Mucosa of descending colon (tissue), 3 donors: ENCODE measurements around the gene ZNF74. TPM values are rescaled to one million over a fixed set of nuclear protein-coding genes. Genes with fewer than 3 reads are reported as not detected.
A peak's percentile ranks its signal among the peaks of the same experiment; 100 is the strongest.

Experiments used
- ATAC-seq: fragments of 200-7000 bp; cut with Tn5 transposase; one replicate; pipeline ENCODE4 v1.9.1; 2020; ENCODE audit warnings: mild to moderate bottlenecking, moderate library complexity
- DNase-seq, 3 donors: peaks; one replicate each; pipeline ENCODE4 v3.0.0-alpha.2; 2020
- H3K36me3 ChIP-seq: fragments of 200-600 bp; one replicate; pipeline ENCODE4 v1.8.0; 2021; ENCODE audit warnings: low read depth, mild to moderate bottlenecking
- H3K4me1 ChIP-seq: fragments of 200-600 bp; one replicate; pipeline ENCODE4 v1.8.0; 2021; ENCODE audit warnings: low read depth, mild to moderate bottlenecking
- H3K4me3 ChIP-seq: fragments of 200-600 bp; one replicate; pipeline ENCODE4 v1.8.0; 2021; ENCODE audit warnings: mild to moderate bottlenecking
- H3K9me3 ChIP-seq: fragments of 200-600 bp; one replicate; pipeline ENCODE4 v1.8.0; 2021; ENCODE audit warnings: mild to moderate bottlenecking
- intact Hi-C, 2 donors: fragments of 100-400 bp; cut with DNase I in 1 of 2; cut with micrococcal nuclease in 1 of 2; formaldehyde crosslinking; loops; one replicate each; pipeline versions ENCODE4 v1.11.0 to v1.11.1; 2022; cut with DNase I, micrococcal nuclease
- total RNA-seq, 3 donors: library from RNA; stranded (reverse); fragmentation: NEBNext Ultra II Directional in 2 of 3; extraction: Animal tissue kit (Norgen Biotek cat#: 25700) in 2 of 3; gene quantifications; one replicate each; pipeline versions ENCODE4 v1.2.1 to v1.2.4, GENCODE V29; 2021 to 2023
- TF ChIP-seq, protein P1 (sequence below): fragments of 200-600 bp; IDR thresholded peaks from one replicate; pipeline ENCODE4 v1.8.0; 2022; ENCODE audit warnings: antibody characterized with exemption, mild to moderate bottlenecking
- donor health status: DM: no; HTN: no; CAD: no; lungs with moderate emphysema.
- donor health status: DM: no; HTN: no; CAD: no.
- donor health status: DM: no; HTN: yes; CAD: no.

Gene ZNF74
- total RNA-seq, 3 donors from 2014 or later: 4.2 to 14.4 (median 4.8) TPM

DNA sequence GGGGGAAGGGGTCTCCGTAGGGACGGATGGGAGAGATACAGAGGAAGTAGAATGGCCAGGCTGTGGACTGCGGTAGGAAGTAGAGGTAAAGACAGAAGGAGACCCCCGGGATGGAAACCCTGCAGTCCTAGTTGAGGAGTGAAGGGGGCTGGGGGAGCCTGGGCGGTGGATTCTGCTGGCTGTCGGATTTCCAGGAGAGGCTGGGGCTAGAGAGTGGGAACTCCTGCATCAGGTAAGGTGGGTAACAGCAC is 44.4 kb downstream of the ZNF74 start:
- TF ChIP-seq, protein P1, sequence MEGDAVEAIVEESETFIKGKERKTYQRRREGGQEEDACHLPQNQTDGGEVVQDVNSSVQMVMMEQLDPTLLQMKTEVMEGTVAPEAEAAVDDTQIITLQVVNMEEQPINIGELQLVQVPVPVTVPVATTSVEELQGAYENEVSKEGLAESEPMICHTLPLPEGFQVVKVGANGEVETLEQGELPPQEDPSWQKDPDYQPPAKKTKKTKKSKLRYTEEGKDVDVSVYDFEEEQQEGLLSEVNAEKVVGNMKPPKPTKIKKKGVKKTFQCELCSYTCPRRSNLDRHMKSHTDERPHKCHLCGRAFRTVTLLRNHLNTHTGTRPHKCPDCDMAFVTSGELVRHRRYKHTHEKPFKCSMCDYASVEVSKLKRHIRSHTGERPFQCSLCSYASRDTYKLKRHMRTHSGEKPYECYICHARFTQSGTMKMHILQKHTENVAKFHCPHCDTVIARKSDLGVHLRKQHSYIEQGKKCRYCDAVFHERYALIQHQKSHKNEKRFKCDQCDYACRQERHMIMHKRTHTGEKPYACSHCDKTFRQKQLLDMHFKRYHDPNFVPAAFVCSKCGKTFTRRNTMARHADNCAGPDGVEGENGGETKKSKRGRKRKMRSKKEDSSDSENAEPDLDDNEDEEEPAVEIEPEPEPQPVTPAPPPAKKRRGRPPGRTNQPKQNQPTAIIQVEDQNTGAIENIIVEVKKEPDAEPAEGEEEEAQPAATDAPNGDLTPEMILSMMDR: no peak
- Histone ChIP-seq H3K4me1 (peaks cover 13% of the 10 kb centered on the region), H3K9me3 (no peaks in the 10 kb centered on the region), H3K4me3 (no peak overlapping the region), H3K36me3 (no peaks in the 10 kb centered on the region)
- no peak for DNase-seq
- no peak for ATAC-seq
- intact Hi-C loops: no loop called here

DNA sequence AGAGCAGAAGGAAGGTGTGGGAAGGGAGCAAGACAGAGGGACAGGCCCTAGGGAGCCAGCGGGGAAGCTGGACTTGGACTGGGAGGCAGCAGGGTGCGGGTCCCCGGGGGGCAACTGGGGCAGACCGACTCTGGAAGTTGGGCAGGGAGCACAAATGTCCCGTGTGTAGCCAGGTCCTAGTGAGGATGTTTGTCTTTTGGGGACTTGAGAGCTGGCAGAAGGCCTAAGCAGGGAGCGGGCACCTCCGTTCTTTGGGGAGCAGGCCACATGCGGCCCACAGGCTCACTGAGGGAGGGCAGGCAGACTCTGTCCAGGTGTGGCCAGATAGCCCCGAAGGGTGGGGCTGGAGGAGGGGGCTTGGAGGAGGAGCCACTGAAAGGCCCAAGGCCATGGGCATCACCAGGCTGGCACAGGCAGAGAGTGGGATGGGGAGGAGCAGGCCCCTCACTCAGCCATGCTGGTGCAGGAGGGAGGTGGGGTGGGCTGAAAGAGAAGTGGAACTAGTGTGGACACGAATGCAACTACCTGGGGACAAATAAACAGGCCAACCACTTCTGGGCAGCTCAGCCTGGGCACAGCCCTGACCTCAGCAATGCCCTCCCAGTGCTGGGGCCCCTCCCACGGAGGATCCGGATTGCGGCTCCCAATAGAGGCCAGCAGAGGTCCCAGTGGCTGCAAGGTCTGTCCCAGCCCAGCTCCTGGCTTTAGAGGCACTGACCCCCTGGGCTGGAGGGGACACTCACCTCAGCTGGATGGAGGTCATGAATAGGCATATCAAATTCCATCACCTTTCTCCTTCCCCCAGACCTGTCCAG is 44.9 kb downstream of the ZNF74 start:
- intact Hi-C loops: no loop called here
- no peak overlapping the region for H3K4me3 ChIP-seq
- TF ChIP-seq, protein P1: no peak
- H3K9me3 ChIP-seq: no peaks in the 10 kb centered on the region
- H3K36me3 ChIP-seq: no peaks in the 10 kb centered on the region
- peak in 1 of 3 donors; percentile 20 for DNase-seq
- ATAC-seq: no peak
- peaks cover 13% of the 10 kb centered on the region for H3K4me1 ChIP-seq

DNA sequence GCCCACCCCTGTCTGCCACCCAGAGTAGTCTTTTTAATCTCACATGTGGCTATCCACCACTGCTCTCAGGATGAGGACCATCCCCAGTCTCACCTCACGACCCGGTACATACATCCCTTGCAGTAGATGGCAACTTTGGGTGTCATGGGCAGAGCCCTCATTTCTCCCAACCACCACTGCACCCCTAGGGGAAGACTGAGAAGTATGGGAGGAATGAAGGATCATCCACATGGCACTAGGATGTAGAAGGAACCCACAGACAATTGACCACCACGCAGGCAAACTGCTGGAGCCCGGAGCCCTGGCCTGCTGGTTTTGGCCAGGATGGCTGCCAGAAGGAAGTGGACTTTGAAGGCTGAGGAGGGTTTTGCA is 45.6 kb downstream of the ZNF74 start:
- no peaks in the 10 kb centered on the region for H3K9me3 ChIP-seq
- ATAC-seq (no peak), DNase-seq (no peak)
- intact Hi-C loops: no loop called here
- no peak overlapping the region for H3K4me3 ChIP-seq
- H3K36me3 ChIP-seq: no peaks in the 10 kb centered on the region
- TF ChIP-seq, protein P1: no peak
- peaks cover 13% of the 10 kb centered on the region for H3K4me1 ChIP-seq

DNA sequence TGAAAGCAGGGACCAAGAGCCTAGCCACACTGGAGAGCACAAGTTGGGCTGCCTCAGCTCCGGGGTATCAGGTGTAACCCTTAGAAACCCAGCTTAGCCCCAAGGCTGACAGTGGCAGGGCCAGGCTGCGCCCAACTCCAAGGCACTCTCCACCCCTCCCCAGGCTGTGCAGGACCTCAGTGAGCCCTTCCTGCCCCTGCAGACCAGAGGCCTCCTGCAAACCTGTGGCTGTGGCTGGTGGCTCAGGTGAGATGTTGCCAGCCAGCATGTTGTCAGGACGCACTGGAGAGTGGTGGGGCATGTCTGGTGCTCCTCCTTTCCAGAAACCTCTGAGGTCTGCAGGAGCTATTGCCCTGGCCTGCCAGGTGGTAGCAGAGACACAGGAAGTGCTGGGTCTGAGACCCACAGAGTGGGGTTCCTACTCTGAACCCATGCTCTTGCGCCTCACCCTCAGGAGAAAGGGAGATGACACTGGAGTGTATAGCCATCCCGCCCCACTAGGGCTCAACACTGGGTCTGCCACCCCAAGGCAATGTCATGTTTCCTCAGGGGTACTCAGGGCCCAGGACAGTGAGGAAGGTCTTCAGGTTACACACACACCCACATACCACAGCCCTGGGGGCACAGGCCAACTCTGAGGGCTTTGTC is 46.1 kb downstream of the ZNF74 start:
- no peaks in the 10 kb centered on the region for H3K36me3 ChIP-seq
- no peak overlapping the region for H3K4me3 ChIP-seq
- DNase-seq (peak in 1 of 3 donors; percentile 20), ATAC-seq (no peak)
- intact Hi-C loops: no loop called here
- TF ChIP-seq, protein P1: no peak
- peaks cover 13% of the 10 kb centered on the region for H3K4me1 ChIP-seq
- no peaks in the 10 kb centered on the region for H3K9me3 ChIP-seq

DNA sequence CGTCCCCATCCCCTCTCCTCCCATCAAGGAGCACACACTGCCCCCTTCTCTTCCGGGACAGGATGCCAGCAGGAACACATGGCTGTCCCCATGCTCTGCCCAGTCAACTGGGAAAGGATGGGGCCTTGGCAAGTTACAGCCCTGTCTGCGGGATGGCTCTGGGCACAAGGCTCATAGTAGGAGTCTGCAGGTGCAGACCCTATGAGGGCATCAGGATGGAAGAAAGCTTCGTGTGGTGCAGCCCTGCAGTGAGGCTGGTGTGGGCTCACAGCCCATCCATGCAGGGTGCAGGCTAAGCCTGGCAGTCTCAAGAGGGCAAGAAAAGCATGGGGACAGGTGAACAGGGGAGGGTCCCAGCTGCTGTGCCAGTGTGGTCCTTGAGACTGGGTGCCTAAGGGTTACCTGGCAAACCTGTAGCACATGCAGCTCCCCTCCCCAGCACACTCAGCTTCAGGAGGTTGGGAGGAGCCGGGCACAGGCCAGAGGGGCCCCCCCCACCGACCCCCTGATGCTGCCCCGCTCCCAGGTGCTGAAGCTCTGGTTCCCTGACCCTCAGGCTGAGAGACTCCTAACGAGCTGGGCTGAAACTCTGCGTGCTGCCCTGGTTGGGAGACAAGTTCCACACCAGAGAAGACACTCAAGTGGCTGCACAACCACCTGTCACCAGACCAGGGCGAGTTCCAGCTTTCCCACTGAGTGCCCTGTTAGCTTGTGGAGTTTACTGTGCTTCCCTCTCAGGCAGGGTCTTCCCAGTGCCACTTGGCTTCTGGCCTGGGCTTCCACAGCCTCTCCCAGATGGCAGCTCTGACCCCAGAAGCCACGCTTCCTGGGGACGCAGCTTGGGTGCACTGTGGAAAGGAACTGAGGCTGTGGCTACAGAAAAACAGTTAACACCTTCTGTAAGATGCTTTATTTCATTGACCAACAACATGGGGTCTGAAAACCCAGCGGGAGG is 47.0 kb downstream of the ZNF74 start:
- intact Hi-C loops: no loop called here
- TF ChIP-seq, protein P1: no peak
- Histone ChIP-seq H3K9me3 (no peaks in the 10 kb centered on the region), H3K36me3 (no peaks in the 10 kb centered on the region), H3K4me1 (peaks cover 11% of the 10 kb centered on the region), H3K4me3 (no peak overlapping the region)
- DNase-seq: peak in 1 of 3 donors; percentile 24
- ATAC-seq: no peak
